HUES48 (cell line): ENCODE data around the gene WSB2.
"Not testable (repeated sequence)": the region's sequence is repeated elsewhere in the genome, so short reads cannot be mapped to it uniquely, and the experiment has no call there.

Source experiments
- H3K27ac ChIP-seq: one replicate; pipeline ENCODE4 v1.7.0; 2013; ENCODE audit warnings: low read depth, low read length, inconsistent platforms
- H3K27me3 ChIP-seq: 2 replicates; pipeline ENCODE4 v1.6.1; 2013; ENCODE audit warnings: mild to moderate bottlenecking, low read length; ENCODE audit not compliant: control insufficient read depth, insufficient read depth
- H3K36me3 ChIP-seq: 2 replicates; pipeline ENCODE4 v1.6.1; 2013; ENCODE audit warnings: low read length; ENCODE audit not compliant: control insufficient read depth, insufficient read depth
- H3K4me1 ChIP-seq: 2 replicates; pipeline ENCODE4 v1.6.1; 2013; ENCODE audit warnings: mild to moderate bottlenecking, low read length; ENCODE audit not compliant: control insufficient read depth, insufficient read depth
- H3K4me3 ChIP-seq: 2 replicates; pipeline ENCODE4 v1.5.1; 2013; ENCODE audit warnings: mild to moderate bottlenecking, low read depth, low read length
- H3K9ac ChIP-seq: 2 replicates; pipeline ENCODE4 v1.6.1; 2013; ENCODE audit warnings: mild to moderate bottlenecking, low read depth, low read length, moderate library complexity
- H3K9me3 ChIP-seq: 2 replicates; pipeline ENCODE4 v1.6.1; 2013; ENCODE audit warnings: low read length; ENCODE audit not compliant: control insufficient read depth, insufficient read depth

Gene WSB2

GRCh38 chr12:118098401-118098800 is 37.4 kb upstream of the WSB2 start:
- Histone ChIP-seq H3K4me3 (no peak overlapping the region), H3K27ac (no peak overlapping the region), H3K9me3 (no peaks in the 10 kb centered on the region), H3K27me3 (no peaks in the 10 kb centered on the region), H3K36me3 (peaks cover 39% of the 10 kb centered on the region), H3K9ac (no peak overlapping the region), H3K4me1 (peaks cover 5% of the 10 kb centered on the region; the same call in 1 of the 2 replicates)

- Histone ChIP-seq H3K4me3 (no peak overlapping the region), H3K9me3 (no peaks in the 10 kb centered on the region), H3K4me1 (no peaks in the 10 kb centered on the region), H3K27ac (no peak overlapping the region), H3K36me3 (peaks cover 54% of the 10 kb centered on the region), H3K27me3 (no peaks in the 10 kb centered on the region), H3K9ac (no peak overlapping the region)
Measured at GRCh38 chr12:118094039-118094438, 33.1 kb upstream of the WSB2 start.

DNA sequence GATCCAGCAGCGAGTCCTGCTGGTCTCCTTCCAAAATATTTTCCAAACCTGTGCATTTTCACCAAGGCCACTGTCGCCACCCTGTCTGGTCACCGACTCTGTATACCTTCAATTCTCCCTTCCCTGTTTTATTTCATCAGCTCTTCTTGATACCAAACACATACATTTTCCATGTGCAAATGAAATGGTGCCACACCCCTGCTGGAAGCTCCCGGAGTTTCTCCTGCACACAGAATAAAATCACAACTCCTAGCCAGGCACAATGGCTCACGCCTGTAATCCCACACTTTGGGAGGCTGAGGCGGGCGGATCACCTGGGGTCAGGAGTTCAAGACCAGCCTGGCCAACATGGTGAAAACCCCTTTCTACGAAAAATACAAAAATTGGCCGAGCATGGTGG is 28.8 kb upstream of the WSB2 start:
- Histone ChIP-seq H3K36me3 (peaks cover 76% of the 10 kb centered on the region), H3K27ac (no peak overlapping the region), H3K4me1 (no peaks in the 10 kb centered on the region), H3K9me3 (no peaks in the 10 kb centered on the region), H3K27me3 (no peaks in the 10 kb centered on the region), H3K9ac (no peak overlapping the region), H3K4me3 (no peak overlapping the region)

DNA sequence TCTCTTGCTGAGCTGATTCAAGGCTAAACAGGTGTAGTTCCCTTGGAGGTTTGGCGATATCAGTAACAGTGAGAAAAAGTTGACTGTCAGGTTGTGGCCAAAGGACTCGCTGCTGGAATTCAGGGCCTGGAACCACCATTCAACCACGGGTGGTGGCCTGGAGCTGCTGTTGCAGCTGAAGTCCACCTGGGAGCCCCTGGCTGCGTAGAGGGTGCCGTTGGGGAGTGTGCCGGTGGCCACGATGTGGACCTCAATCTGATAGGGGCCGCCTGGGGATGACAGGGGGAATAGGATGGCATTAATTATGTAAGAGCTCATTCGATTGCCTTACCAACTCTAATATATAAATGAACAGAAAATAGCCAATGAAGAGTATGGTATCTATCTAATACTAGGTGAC is 21.2 kb upstream of the WSB2 start:
- H3K9ac ChIP-seq: no peak overlapping the region
- no peaks in the 10 kb centered on the region for H3K4me1 ChIP-seq
- no peaks in the 10 kb centered on the region for H3K9me3 ChIP-seq
- peaks cover 75% of the 10 kb centered on the region for H3K36me3 ChIP-seq
- H3K27ac ChIP-seq: no peak overlapping the region
- no peaks in the 10 kb centered on the region for H3K27me3 ChIP-seq
- H3K4me3 ChIP-seq: no peak overlapping the region

DNA sequence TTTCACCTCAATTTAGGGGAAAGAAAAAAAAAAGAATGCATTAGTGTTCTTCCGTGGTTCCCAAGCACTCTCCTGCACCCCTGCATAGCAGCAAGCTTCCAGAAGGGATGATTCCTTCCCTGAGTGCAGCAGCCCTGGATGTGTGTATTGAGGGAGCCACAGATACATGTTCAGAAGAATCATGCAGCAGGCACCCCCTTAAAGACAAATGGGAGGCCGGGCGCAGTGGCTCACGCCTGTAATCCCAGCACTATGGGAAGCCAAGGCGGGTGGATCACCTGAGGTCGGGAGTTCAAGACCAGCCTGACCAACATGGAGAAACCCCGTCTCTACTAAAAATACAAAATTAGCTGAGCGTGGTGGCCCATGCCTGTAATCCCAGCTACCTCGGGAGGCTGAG is 20.5 kb upstream of the WSB2 start:
- H3K4me1 ChIP-seq, H3K27ac ChIP-seq, H3K9me3 ChIP-seq, H3K27me3 ChIP-seq, H3K9ac ChIP-seq, H3K4me3 ChIP-seq: not testable (repeated sequence)
- H3K36me3 ChIP-seq: peaks cover 76% of the 10 kb centered on the region

GRCh38 chr12:118073768-118074167 is 12.8 kb upstream of the WSB2 start:
- H3K4me3 ChIP-seq: no peak overlapping the region

GRCh38 chr12:118070650-118071049 is 9.7 kb upstream of the WSB2 start:
- Histone ChIP-seq H3K36me3 (peaks cover 79% of the 10 kb centered on the region), H3K9ac (no peak overlapping the region), H3K9me3 (no peaks in the 10 kb centered on the region), H3K4me3 (no peak overlapping the region), H3K27me3 (no peaks in the 10 kb centered on the region), H3K4me1 (no peaks in the 10 kb centered on the region), H3K27ac (no peak overlapping the region)

More at GRCh38 chr12:118073768-118074167, 12.8 kb upstream of the WSB2 start:
- no peak overlapping the region for H3K27ac ChIP-seq
- H3K4me1 ChIP-seq: no peaks in the 10 kb centered on the region
- H3K9ac ChIP-seq: no peak overlapping the region
- H3K36me3 ChIP-seq: peaks cover 78% of the 10 kb centered on the region
- no peaks in the 10 kb centered on the region for H3K27me3 ChIP-seq
- no peaks in the 10 kb centered on the region for H3K9me3 ChIP-seq

DNA sequence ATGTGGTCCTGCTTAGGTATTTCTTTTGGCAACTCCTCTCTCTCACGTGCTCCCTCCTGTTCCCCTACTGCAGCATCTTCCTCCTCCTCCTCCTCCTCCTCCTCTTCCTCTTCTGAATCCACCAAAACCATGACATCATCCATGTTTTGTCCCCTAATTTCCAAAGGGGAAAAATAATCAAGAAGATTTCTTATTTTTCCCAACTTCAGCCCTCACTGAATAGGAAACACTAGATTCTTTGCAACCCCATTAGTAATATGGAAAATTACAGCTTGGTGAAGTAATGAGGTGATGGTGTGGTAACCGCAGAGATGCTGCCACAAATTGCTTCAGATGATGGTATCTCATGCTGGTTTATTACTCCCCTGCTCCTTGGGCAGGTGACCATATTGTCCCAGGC is 7.5 kb upstream of the WSB2 start:
- H3K4me1 ChIP-seq: peaks cover 11% of the 10 kb centered on the region
- peaks cover 80% of the 10 kb centered on the region for H3K36me3 ChIP-seq
- no peaks in the 10 kb centered on the region for H3K9me3 ChIP-seq
- H3K9ac ChIP-seq: no peak overlapping the region
- H3K27ac ChIP-seq: no peak overlapping the region
- H3K4me3 ChIP-seq: no peak overlapping the region
- no peaks in the 10 kb centered on the region for H3K27me3 ChIP-seq

DNA sequence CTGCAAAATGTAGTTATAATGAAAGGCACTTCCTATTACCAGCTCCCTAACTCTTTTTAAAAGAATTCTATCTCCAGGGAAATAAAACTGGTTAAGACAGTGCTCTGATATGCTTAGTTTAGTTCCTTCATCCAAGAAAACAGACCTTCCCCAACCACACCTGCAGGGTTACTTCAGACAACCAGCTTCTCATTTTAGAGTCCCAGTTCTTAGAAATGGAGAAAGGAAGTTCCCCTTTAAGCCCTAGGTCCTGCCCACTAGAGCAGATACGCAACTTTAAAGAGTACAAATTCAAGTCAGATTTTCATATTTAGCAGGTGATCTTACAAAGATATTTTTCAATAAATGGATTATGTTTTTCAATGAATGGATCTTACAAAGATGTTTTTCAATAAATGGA is 4.4 kb upstream of the WSB2 start:
- H3K4me1 ChIP-seq: peaks cover 19% of the 10 kb centered on the region
- H3K27me3 ChIP-seq: no peaks in the 10 kb centered on the region
- H3K9me3 ChIP-seq: no peaks in the 10 kb centered on the region
- H3K27ac ChIP-seq: no peak overlapping the region
- peaks cover 55% of the 10 kb centered on the region for H3K36me3 ChIP-seq
- H3K9ac ChIP-seq: no peak overlapping the region
- no peak overlapping the region for H3K4me3 ChIP-seq

GRCh38 chr12:118064608-118065007 is 3.6 kb upstream of the WSB2 start:
- Histone ChIP-seq H3K36me3 (peaks cover 47% of the 10 kb centered on the region), H3K4me3 (no peak overlapping the region), H3K9ac (no peak overlapping the region), H3K9me3 (no peaks in the 10 kb centered on the region), H3K27me3 (no peaks in the 10 kb centered on the region), H3K4me1 (peaks cover 24% of the 10 kb centered on the region), H3K27ac (peak overlapping the region; percentile 80)

GRCh38 chr12:118063576-118064391 is 2.8 kb upstream of the WSB2 start:
- no peak overlapping the region for H3K9ac ChIP-seq
- H3K27ac ChIP-seq: peak overlapping the region; percentile 80

More at GRCh38 chr12:118063576-118064391, 2.8 kb upstream of the WSB2 start:
- Histone ChIP-seq H3K27me3 (no peaks in the 10 kb centered on the region), H3K4me3 (no peak overlapping the region), H3K9me3 (no peaks in the 10 kb centered on the region), H3K36me3 (peaks cover 41% of the 10 kb centered on the region), H3K4me1 (peaks cover 28% of the 10 kb centered on the region)
